Brain microvascular endothelial cell (primary cell): ENCODE results near the gene GTF2F1.
A peak's percentile ranks its signal among the peaks of the same experiment; 100 is the strongest.
"Not testable (repeated sequence)": the region's sequence is repeated elsewhere in the genome, so short reads cannot be mapped to it uniquely, and the experiment has no call there.

ENCODE experiments used
- DNase-seq: peaks from one replicate; pipeline ENCODE4 v3.0.0-alpha.2; 2020
- H3K27ac ChIP-seq: fragments of 250-450 bp; sonication (Bioruptor Pico); 2 replicates; pipeline ENCODE4 v1.5.1; 2020; ENCODE audit warnings: mild to moderate bottlenecking, moderate library complexity
- H3K27me3 ChIP-seq: fragments of 250-450 bp; sonication (Bioruptor Pico); replicated peaks from 2 replicates; pipeline ENCODE4 v1.5.1; 2020; ENCODE audit warnings: mild to moderate bottlenecking
- H3K36me3 ChIP-seq: fragments of 250-450 bp; sonication (Bioruptor Pico); replicated peaks from 2 replicates; pipeline ENCODE4 v1.5.1; 2020; ENCODE audit warnings: mild to moderate bottlenecking
- H3K4me3 ChIP-seq: 2 replicates; pipeline ENCODE4 v1.5.1; 2011; ENCODE audit warnings: low read depth, mild to moderate bottlenecking, control low read depth, low read length, moderate library complexity
- in situ Hi-C: cut with HindIII; loops from 2 replicates; pipeline ENCODE4 v1.10.0; 2017; ENCODE audit warnings: low sequenced_read_pairs, low pct_ligation_motif_present
- TF ChIP-seq, protein P1 (sequence below): IDR thresholded peaks from 2 replicates; pipeline ENCODE4 v1.5.1; 2011; ENCODE audit warnings: low read depth, mild to moderate bottlenecking, moderate library complexity, low read length, control low read depth, inconsistent platforms; ENCODE audit errors: missing control alignments

Gene GTF2F1

DNA sequence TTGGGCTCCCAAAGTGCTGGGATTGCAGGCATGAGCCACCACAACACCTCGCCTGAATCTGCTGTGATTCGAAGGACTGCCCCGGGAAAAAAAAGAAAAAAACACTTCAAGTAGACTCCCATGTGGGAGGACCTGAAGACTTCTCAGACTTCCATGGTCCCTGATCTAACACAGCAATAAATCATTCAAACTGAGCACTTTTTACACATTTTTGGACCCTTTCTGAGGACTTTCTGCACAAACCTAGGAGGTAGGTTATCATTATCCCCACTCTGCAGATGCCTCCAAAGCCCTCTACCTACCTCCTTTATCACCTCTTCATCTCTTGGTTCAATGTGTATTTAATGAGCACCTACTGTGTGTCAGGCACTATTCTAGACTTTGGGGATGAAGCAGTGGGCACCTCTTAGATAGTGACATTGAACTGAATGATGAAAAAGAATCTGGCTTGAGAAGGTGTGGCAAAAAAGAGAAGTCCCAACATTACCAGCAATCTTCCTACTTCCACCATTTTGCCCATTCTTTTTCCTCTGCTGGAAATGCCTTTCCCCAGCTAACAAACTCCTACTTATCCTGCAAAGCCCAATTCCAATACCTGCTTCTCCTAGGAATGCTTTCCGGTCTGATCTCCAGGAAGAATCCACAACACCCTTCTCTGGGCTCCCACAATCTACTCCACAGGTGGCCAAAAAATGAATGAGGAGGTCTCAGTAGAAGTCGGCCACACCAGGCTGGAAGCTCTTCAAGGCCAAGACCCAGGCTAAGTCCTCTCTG, 33.2 kb downstream of the GTF2F1 start:
- no peaks in the 10 kb centered on the region for H3K36me3 ChIP-seq
- H3K4me3 ChIP-seq, result no peak overlapping the region
- H3K27me3 ChIP-seq, result no peaks in the 10 kb centered on the region
- DNase-seq, result no peak
- TF ChIP-seq, protein P1, sequence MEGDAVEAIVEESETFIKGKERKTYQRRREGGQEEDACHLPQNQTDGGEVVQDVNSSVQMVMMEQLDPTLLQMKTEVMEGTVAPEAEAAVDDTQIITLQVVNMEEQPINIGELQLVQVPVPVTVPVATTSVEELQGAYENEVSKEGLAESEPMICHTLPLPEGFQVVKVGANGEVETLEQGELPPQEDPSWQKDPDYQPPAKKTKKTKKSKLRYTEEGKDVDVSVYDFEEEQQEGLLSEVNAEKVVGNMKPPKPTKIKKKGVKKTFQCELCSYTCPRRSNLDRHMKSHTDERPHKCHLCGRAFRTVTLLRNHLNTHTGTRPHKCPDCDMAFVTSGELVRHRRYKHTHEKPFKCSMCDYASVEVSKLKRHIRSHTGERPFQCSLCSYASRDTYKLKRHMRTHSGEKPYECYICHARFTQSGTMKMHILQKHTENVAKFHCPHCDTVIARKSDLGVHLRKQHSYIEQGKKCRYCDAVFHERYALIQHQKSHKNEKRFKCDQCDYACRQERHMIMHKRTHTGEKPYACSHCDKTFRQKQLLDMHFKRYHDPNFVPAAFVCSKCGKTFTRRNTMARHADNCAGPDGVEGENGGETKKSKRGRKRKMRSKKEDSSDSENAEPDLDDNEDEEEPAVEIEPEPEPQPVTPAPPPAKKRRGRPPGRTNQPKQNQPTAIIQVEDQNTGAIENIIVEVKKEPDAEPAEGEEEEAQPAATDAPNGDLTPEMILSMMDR, result no peak
- in situ Hi-C loops, result no loop called here
- H3K27ac ChIP-seq, result no peak overlapping the region

DNA sequence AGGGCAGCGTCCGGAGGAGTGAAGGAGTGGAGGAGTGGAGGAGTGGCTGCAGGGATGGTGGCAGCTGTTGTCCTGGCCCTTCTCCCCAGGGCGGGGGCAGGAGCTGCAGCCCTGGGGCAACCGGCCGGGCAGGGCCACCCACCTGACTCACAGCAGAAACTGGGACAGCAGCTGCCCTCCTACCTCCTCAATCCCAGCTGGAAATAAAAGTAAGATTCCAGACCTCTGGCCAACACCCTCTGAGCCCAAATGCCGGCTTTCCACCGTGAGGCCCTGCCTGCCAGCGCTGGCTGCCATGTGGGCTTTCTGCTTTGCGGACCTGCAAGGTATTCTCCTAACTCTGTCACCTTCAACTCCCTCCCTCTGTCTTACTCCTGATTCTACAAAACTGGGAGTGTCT, 35.0 kb downstream of the GTF2F1 start:
- DNase-seq, result no peak
- H3K36me3 ChIP-seq, result no peaks in the 10 kb centered on the region
- no peak overlapping the region for H3K4me3 ChIP-seq
- H3K27me3 ChIP-seq, result no peaks in the 10 kb centered on the region
- in situ Hi-C loops, result no loop called here
- TF ChIP-seq, protein P1, result no peak
- H3K27ac ChIP-seq, result no peak overlapping the region

DNA sequence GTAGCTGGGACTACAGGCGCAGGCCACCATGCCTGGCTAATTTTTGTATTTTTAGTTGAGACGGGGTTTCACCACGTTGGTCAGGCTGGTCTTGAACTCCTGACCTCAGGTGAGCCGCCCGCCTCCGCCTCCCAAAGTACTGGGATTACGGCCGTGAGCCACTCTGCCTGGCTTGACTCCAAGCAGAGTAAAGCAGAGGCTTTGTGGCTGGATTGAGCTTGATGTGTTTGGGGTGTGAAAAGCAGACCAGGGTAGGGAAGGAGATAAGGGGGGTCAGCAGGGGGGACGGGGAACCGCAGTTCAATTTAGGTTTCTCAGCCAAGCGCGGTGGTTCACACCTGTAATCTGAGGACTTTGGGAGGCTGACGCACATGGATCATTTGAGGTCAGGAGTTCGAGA, 35.8 kb downstream of the GTF2F1 start:
- no peak for DNase-seq
- TF ChIP-seq, protein P1, result no peak
- H3K36me3 ChIP-seq, result no peaks in the 10 kb centered on the region
- no peaks in the 10 kb centered on the region for H3K27me3 ChIP-seq
- H3K27ac ChIP-seq, result no peak overlapping the region
- H3K4me3 ChIP-seq, result no peak overlapping the region
- in situ Hi-C loops, result no loop called here

DNA sequence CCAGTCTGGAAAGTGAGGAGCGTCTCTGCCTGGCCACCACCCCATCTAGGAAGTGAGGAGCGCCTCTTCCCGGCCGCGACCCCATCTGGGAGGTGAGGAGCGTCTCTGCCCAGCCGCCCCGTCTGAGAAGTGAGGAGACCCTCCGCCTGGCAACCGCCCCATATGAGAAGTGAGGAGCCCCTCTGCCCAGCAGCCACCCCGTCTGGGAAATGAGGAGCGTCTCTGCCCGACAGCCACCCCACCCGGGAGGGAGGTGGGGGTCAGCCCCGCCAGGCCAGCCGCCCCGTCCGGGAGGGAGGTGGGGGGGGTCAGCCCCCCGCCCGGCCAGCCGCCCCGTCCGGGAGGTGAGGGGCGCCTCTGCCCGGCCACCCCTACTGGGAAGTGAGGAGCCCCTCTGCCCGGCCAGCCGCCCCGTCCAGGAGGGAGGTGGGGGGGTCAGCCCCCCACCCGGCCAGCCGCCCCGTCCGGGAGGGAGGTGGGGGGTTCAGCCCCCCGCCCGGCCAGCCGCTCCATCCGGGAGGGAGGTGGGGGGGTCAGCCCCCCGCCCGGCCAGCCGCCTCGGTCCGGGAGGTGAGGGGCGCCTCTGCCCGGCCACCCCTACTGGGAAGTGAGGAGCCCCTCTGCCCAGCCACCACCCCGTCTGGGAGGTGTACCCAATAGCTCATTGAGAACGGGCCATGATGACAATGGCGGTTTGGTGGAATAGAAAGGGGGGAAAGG, 37.5 kb downstream of the GTF2F1 start:
- H3K27ac ChIP-seq, H3K36me3 ChIP-seq, H3K27me3 ChIP-seq, in situ Hi-C loops, H3K4me3 ChIP-seq, DNase-seq: not testable (repeated sequence)

DNA sequence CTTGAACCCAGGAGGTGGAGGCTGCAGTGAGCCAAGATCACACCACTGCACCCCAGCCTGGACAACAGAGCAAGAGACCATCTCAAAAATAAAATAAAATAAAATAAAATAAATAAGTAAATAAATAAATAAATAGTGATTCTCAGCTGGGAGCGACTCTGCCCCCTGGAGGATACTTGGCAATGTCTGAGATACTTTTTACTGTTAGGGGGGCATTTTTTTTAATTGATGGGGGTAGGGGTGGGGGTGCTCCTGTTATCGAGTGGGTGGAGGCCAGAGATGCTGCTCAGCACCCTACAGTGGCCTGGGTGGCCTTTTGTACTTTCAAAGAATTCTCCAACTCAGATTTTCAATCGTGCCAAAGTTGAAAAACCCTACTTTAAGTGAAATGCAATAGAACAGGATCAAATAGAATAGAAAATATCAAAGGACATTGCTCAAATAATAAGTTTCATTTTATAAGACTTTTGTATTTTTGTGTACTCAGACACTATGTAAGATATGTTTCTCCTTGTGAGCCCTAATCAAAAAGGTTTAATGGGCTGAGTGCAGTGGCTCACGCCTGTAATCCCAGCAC, 38.8 kb downstream of the GTF2F1 start:
- in situ Hi-C loops, result no loop called here
- Histone ChIP-seq H3K27ac (no peak overlapping the region), H3K27me3 (no peaks in the 10 kb centered on the region), H3K4me3 (no peak overlapping the region), H3K36me3 (no peaks in the 10 kb centered on the region)
- TF ChIP-seq, protein P1, result peak; percentile 72
- DNase-seq, result no peak

DNA sequence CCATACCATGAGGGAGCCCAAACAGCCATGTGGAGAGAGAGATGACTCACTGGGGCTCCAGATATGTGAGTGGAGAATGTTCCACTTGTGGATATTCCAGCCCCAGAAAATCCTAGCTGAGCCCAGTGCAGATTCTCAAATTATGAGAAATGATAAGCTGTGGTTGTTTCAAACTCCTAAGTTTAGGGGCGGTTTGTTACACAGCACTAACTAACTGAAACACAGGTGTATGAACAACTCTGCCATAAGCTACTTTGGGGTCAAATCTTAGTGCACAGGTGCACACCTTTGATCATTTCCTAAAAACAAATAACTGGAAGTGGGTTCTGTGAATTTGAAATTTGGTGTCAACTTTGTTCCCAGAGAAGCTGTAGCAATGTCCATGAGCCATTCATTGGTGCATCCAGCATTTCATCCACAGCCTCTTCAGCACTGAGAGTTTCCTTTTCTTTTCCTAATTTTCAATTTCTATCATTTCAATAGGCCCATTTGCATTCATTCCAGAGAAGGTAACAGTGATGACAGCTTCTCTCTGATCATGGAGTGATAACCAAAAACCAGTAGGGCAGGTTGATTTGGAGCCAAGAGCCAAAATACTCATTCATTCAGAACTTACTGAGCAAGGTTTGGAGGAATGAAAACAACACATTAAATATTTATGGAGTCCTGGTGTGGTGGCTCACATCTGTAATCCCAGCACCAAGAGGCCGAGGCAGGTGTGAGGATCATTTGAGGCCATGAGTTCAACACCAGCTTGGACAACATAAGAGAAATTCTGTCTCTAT, 40.4 kb downstream of the GTF2F1 start:
- Histone ChIP-seq H3K36me3 (no peaks in the 10 kb centered on the region), H3K27me3 (no peaks in the 10 kb centered on the region), H3K27ac (no peak overlapping the region), H3K4me3 (no peak overlapping the region)
- no peak for DNase-seq
- TF ChIP-seq, protein P1, result no peak
- in situ Hi-C loops, result no loop called here
